Superior temporal gyrus (tissue), 1 donor: ENCODE measurements around the gene MS4A5.

Source experiments
- DNase-seq: peaks from one replicate; pipeline ENCODE4 v3.0.0-alpha.2; 2016; ENCODE audit errors: extremely low spot score

The MS4A5 gene

DNA sequence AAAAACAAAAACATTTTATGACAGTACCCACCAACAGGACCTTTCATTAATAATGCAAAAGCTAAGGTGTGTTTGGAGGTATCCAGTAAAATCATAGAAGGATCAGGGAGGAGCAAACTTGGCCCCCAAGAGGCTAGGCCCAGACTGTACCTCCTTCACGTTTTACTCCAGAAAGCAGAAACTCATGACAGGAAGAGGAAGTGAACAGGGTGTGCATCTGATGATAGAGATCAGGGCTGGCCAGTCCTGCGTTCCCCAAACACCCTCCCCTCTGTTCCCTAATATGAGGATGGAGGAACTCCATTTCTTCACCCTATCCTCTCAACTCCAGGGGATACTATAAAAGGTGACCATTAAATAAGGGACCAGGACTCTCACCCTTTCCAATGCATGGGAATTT is 53.0 kb downstream of the MS4A5 start:
- no peak for DNase-seq

DNA sequence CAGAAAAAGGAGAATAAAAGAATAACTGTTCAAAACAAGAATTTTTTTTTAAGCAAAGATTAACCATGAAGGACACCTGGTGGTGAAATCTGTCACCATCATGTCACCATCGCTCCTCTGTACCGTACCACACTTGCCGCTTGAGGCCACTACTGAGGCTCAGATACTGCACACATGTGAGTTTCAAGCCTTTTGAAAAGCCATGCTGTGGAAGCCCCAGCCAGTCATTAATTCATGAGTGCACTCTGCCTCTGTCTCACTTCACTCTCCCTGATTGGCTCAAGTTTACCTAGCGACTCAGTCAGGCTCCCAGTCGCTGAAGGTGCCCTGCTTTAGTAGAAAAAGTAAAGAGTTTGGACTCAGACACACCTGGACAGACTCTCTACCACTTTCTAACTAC is 56.6 kb downstream of the MS4A5 start:
- DNase-seq: no peak

DNA sequence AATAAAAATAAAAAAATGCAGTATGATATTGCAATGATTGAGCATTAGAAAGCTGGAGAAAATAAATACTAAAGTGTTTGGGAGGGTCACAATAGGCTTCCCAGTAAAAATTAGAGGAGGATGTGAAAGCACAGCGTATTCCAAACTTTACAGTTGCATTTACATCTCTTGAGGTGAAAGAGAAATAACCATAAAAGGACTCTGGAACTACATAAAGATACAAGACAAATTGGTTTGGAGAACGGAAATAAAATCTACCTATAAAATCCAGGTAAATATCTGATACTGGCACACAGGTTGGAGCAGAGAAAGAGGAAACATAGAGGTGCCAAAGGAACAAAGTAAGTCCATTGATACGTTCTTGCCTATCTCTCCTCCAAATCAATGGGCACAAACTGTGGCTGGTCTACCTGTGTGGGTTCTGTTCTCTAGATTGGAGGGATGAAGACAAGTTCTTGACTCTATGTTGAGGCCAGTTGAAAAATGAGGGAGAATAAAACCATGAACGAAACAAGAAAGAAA is 63.2 kb downstream of the MS4A5 start, which contains the start of gene MS4A12:
MS4A12 (plus strand) TSS at position 291 of the 522 bp plus-strand sequence. CDS start 4,541 bp downstream, outside the sequence.
- no peak for DNase-seq

DNA sequence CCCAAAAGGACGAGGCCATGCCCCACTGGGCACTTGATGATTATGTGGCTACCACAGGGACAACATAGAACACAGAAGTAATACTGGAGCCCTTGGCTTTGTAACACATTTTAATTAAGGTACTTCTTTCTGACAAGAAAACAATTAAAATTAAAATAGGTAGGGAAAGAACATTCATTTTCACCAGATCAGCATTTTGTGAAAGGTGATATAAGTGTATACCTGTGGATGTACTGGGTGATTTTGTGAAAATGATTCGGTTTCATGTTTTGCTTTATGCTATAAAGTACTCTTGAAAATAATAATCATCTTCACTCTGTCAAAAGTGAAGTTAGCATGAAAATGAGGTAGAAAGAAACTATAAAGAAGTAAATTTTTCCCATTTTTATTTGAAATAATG is 64.1 kb downstream of the MS4A5 start:
- no peak for DNase-seq
